ENCODE data around the gene PPFIBP1.

The PPFIBP1 gene

DNA sequence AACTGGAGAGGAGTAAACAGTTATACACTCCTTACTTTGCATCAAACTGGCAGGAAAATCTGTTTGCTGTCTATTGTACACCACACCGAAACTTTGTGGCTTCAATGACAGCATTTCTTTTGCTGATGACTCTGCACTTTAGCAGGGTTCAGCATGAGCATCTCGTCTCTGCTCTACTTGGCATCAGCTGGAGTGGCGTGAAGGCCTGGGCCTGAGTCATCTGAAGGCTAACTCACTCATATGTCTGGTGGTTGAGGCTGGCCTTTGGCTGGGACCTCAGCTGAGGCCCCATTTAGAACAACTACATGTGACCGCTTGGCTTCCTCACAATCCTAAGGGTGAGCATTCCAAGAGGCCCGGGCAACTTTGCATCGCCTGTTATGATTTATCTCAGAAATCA, 143.5 kb downstream of the PPFIBP1 start:
- H3K4me3 ChIP-seq, result no peak overlapping the region

DNA sequence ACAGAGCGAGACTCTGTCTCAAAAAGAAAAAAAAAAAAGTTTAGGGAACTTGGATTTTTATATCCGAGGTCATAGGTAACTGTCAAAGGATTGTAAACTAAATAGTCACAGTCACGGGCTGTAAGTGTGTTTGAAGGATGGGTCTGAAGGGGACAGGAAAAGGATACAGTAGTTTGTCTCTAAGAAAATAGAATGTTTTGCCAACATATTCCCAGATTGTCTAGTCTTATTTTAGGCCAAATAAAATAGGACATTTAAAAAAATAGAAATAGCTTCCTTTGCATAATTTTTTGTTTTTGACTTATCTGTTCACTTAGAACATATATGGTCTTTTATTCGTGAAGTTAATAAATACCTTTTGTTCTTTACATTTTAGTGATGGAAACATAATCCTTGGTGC, 148.0 kb downstream of the PPFIBP1 start:
- peaks cover 8 to 29% (median 24%) of the 10 kb centered on the region in 3 donors for H3K36me3 ChIP-seq
- H3K4me1 ChIP-seq, result peaks cover 0 to 45% (median 9%) of the 10 kb centered on the region in 4 donors
- TF ChIP-seq, protein P1, sequence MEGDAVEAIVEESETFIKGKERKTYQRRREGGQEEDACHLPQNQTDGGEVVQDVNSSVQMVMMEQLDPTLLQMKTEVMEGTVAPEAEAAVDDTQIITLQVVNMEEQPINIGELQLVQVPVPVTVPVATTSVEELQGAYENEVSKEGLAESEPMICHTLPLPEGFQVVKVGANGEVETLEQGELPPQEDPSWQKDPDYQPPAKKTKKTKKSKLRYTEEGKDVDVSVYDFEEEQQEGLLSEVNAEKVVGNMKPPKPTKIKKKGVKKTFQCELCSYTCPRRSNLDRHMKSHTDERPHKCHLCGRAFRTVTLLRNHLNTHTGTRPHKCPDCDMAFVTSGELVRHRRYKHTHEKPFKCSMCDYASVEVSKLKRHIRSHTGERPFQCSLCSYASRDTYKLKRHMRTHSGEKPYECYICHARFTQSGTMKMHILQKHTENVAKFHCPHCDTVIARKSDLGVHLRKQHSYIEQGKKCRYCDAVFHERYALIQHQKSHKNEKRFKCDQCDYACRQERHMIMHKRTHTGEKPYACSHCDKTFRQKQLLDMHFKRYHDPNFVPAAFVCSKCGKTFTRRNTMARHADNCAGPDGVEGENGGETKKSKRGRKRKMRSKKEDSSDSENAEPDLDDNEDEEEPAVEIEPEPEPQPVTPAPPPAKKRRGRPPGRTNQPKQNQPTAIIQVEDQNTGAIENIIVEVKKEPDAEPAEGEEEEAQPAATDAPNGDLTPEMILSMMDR (IDR thresholded peaks at IDR 0.05), result no peak
- peak overlapping the region; percentile 67 to 70 for H3K27ac ChIP-seq
- no peak for DNase-seq
- no peaks in the 10 kb centered on the region for H3K27me3 ChIP-seq
- intact Hi-C loops (cut with DNase I; ENCODE audit: low total_unique reads), result no loop called here
- H3K9me3 ChIP-seq, result no peaks in the 10 kb centered on the region
- H3K4me3 ChIP-seq, result no peak overlapping the region

More for the DNA sequence above, 143.5 kb downstream of the PPFIBP1 start:
- intact Hi-C loops (cut with DNase I; ENCODE audit: low total_unique reads), result no loop called here
- Histone ChIP-seq H3K27me3 (no peaks in the 10 kb centered on the region), H3K36me3 (peaks cover 8 to 30% (median 21%) of the 10 kb centered on the region in 3 donors), H3K27ac (peak overlapping the region; percentile 56 to 61), H3K9me3 (no peaks in the 10 kb centered on the region), H3K4me1 (peaks cover 0 to 37% (median 4%) of the 10 kb centered on the region in 4 donors)
- TF ChIP-seq, protein P1 (IDR thresholded peaks at IDR 0.05), result no peak
- peak; percentile 61 to 87 for DNase-seq

DNA sequence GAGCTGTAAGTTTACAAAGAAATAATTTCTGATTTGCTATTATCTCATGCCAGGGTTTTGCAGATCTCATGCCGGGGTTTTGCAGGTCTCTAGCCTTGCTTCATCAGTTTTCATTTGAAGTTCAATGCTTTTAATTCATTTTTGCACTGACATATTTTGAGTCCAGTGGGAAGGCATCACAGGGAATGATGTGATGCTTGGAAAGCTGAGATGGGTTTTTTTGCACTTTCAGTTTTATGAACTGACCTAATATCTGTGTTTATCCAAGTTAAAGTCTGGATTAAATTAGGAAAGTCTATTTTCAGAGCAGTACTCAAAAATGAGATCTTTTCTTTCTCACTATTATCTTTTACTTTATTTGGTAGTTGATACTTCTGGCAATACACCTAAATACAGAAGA, 148.6 kb downstream of the PPFIBP1 start:
- no peaks in the 10 kb centered on the region for H3K9me3 ChIP-seq
- no peak for DNase-seq
- H3K4me1 ChIP-seq, result peaks cover 0 to 39% (median 9%) of the 10 kb centered on the region in 4 donors
- H3K4me3 ChIP-seq, result peak overlapping the region; percentile 10 to 26
- TF ChIP-seq, protein P1 (IDR thresholded peaks at IDR 0.05), result no peak
- peaks cover 14 to 30% (median 27%) of the 10 kb centered on the region in 3 donors for H3K36me3 ChIP-seq
- peak overlapping the region; percentile 67 to 70 for H3K27ac ChIP-seq
- H3K27me3 ChIP-seq, result no peaks in the 10 kb centered on the region
- intact Hi-C loops (cut with DNase I; ENCODE audit: low total_unique reads), result no loop called here

DNA sequence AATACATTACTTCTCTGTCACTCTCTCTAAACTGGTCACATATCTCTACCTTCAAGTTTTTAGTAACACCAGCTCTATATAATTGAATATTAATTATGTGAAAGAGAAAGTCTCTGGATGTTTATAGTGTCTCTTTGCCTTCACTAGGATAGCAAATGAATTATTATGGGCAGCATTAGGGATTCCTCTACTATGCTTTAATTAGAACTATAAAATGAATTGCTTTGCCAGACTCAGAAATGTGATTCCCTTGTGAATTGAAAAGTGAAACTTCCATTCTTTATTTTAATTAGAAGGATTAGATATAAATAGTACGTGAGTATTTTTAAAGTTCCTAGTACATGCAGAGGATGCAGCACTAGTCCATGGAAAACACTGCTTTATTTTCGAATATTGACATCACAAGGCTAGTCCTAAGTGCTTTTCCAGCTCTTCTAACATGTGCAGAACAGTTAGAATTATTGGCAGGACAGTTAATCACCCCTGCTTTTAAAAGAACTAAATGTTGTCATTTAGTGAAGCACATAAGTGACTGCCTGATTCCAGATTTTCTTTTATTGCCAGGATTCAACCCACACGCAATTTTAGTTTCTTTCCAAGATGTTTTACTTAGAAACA, 149.2 kb downstream of the PPFIBP1 start:
- Histone ChIP-seq H3K4me1 (peaks cover 0 to 34% (median 9%) of the 10 kb centered on the region in 4 donors), H3K36me3 (peaks cover 20 to 30% (median 22%) of the 10 kb centered on the region in 3 donors), H3K27ac (peak overlapping the region; percentile 67 to 70), H3K27me3 (no peaks in the 10 kb centered on the region), H3K4me3 (peak overlapping the region; percentile 10 to 26), H3K9me3 (no peaks in the 10 kb centered on the region)
- no peak for DNase-seq
- intact Hi-C loops (cut with DNase I; ENCODE audit: low total_unique reads), result no loop called here
- TF ChIP-seq, protein P1 (IDR thresholded peaks at IDR 0.05), result no peak

DNA sequence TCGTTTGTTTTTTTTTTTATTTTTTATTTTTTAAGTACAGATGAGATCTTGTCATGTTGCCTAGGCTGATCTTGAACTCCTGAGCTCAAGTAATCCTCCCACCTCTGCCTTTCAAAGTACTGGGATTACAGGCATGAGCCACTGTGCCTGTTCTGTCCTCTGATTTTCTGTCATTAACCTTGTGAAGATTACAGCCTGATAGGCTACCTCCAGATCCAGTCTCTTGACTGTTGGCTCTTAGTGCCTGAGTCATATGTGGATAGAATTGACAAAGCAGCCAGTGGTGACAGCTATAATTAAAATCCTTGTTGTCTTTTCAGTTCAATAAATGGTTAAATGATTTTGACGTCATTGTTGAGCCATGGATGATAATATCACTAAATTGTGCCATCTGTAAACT, 151.0 kb downstream of the PPFIBP1 start:
- intact Hi-C loops (cut with DNase I; ENCODE audit: low total_unique reads), result no loop called here
- TF ChIP-seq, protein P1 (IDR thresholded peaks at IDR 0.05), result no peak

More for the DNA sequence above, 151.0 kb downstream of the PPFIBP1 start:
- DNase-seq, result no peak
- Histone ChIP-seq H3K27ac (no peak overlapping the region), H3K4me3 (no peak overlapping the region), H3K36me3 (peaks cover 29 to 37% (median 31%) of the 10 kb centered on the region in 3 donors), H3K27me3 (no peaks in the 10 kb centered on the region), H3K4me1 (peaks cover 0 to 28% (median 9%) of the 10 kb centered on the region in 4 donors), H3K9me3 (no peaks in the 10 kb centered on the region)
